HL-60 (cell line): ENCODE results near the gene MED13L.
"Not testable (repeated sequence)": the region's sequence is repeated elsewhere in the genome, so short reads cannot be mapped to it uniquely, and the experiment has no call there.

Experiments
- DNase-seq, 2 experiments: peaks; one replicate each; pipeline ENCODE4 v3.0.0-alpha.2; 2010 to 2020; ENCODE audit warnings: low read depth in 1 of 2, low spot score in 1 of 2
- H3K27ac ChIP-seq: fragments of 250-450 bp; sonication (Bioruptor Pico); replicated peaks from 2 replicates; pipeline ENCODE4 v1.5.1; 2020; ENCODE audit warnings: mild to moderate bottlenecking, moderate library complexity
- H3K27me3 ChIP-seq: fragments of 250-450 bp; sonication (Bioruptor Pico); 2 replicates; pipeline ENCODE4 v1.5.1; 2021; ENCODE audit warnings: mild to moderate bottlenecking, moderate library complexity; ENCODE audit not compliant: insufficient read depth, poor library complexity, severe bottlenecking
- H3K4me3 ChIP-seq: replicated peaks from 2 replicates; pipeline ENCODE4 v1.5.1; 2011; ENCODE audit warnings: mild to moderate bottlenecking, control low read depth, low read length; ENCODE audit not compliant: insufficient read depth
- CTCF ChIP-seq: IDR thresholded peaks from one replicate; pipeline ENCODE4 v1.5.1; 2011; ENCODE audit warnings: low read length, control low read depth, inconsistent platforms; ENCODE audit not compliant: insufficient read depth
- GABPA ChIP-seq: IDR thresholded peaks from 2 replicates; pipeline ENCODE4 v1.6.1; 2012; ENCODE audit warnings: low read depth
- POLR2AphosphoS5 ChIP-seq: IDR thresholded peaks from 2 replicates; pipeline ENCODE4 v1.6.1; 2012; ENCODE audit warnings: low read depth
- SPI1 ChIP-seq: IDR thresholded peaks from 2 replicates; pipeline ENCODE4 v1.6.1; 2012; ENCODE audit warnings: low read depth, mild to moderate bottlenecking, borderline replicate concordance
- TF ChIP-seq, protein P1 (sequence below): IDR thresholded peaks from 2 replicates; pipeline ENCODE4 v1.6.1; 2012; ENCODE audit warnings: low read depth; ENCODE audit not compliant: insufficient replicate concordance

The MED13L gene

DNA sequence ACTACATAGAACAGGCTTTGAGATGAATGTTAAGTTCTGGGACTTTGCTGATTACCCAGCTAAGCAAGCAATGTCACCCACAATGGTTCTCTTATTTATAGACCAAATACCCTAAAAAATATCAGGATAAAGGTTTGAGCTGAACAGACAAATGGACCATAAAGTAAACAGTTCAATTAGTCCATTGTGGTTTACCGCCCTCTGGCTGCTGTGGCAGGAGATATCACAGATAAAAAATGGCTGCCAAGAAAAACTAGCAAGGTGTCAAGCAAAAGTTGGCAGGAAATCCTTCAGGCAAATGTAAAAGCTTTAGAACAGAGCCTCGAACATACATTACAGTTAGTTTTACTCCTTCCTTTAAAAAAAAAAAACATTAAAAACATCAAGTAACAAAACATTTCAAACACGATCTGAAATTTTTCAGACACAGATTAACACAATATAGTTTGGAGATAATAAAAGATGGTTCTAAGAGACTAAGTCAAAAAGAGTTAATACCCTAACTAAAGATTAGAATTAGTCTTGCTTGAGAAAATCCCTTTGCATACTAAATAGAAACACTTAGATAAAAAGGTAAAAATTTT, 41.3 kb downstream of the MED13L start:
- DNase-seq: peak in 1 of 2 experiments; percentile 40
- no peak overlapping the region for H3K4me3 ChIP-seq
- no peaks in the 10 kb centered on the region for H3K27me3 ChIP-seq
- TF ChIP-seq POLR2AphosphoS5: no peak
- TF ChIP-seq GABPA: no peak
- peak; percentile 40 for TF ChIP-seq CTCF
- no peak for TF ChIP-seq SPI1
- TF ChIP-seq, protein P1, sequence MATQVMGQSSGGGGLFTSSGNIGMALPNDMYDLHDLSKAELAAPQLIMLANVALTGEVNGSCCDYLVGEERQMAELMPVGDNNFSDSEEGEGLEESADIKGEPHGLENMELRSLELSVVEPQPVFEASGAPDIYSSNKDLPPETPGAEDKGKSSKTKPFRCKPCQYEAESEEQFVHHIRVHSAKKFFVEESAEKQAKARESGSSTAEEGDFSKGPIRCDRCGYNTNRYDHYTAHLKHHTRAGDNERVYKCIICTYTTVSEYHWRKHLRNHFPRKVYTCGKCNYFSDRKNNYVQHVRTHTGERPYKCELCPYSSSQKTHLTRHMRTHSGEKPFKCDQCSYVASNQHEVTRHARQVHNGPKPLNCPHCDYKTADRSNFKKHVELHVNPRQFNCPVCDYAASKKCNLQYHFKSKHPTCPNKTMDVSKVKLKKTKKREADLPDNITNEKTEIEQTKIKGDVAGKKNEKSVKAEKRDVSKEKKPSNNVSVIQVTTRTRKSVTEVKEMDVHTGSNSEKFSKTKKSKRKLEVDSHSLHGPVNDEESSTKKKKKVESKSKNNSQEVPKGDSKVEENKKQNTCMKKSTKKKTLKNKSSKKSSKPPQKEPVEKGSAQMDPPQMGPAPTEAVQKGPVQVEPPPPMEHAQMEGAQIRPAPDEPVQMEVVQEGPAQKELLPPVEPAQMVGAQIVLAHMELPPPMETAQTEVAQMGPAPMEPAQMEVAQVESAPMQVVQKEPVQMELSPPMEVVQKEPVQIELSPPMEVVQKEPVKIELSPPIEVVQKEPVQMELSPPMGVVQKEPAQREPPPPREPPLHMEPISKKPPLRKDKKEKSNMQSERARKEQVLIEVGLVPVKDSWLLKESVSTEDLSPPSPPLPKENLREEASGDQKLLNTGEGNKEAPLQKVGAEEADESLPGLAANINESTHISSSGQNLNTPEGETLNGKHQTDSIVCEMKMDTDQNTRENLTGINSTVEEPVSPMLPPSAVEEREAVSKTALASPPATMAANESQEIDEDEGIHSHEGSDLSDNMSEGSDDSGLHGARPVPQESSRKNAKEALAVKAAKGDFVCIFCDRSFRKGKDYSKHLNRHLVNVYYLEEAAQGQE: no peak
- H3K27ac ChIP-seq: no peak overlapping the region

- H3K4me3 ChIP-seq, DNase-seq, H3K27me3 ChIP-seq, H3K27ac ChIP-seq: not testable (repeated sequence)
Measured at GRCh38 chr12:116234148-116234547, 43.3 kb downstream of the MED13L start.

GRCh38 chr12:116233669-116234068, 43.8 kb downstream of the MED13L start:
- H3K27ac ChIP-seq: no peak overlapping the region
- H3K4me3 ChIP-seq: no peak overlapping the region
- no peak for TF ChIP-seq GABPA
- TF ChIP-seq, protein P1: no peak
- no peak for TF ChIP-seq POLR2AphosphoS5
- TF ChIP-seq SPI1: no peak
- no peak for TF ChIP-seq CTCF
- DNase-seq: no peak
- no peaks in the 10 kb centered on the region for H3K27me3 ChIP-seq

GRCh38 chr12:116227811-116228210, 49.7 kb downstream of the MED13L start:
- no peak overlapping the region for H3K4me3 ChIP-seq
- TF ChIP-seq SPI1 (no peak), CTCF (no peak), POLR2AphosphoS5 (no peak), GABPA (no peak)
- TF ChIP-seq, protein P1: no peak

More at GRCh38 chr12:116227811-116228210, 49.7 kb downstream of the MED13L start:
- Histone ChIP-seq H3K27ac (no peak overlapping the region), H3K27me3 (no peaks in the 10 kb centered on the region)
- DNase-seq: no peak
